HepG2 (cell line): ENCODE measurements around the gene ZNF618.

Experiments used
- DPF2 ChIP-seq: sonication (generic); formaldehyde crosslinking; IDR thresholded peaks from 2 replicates; pipeline ENCODE4 v1.4.0; 2020; ENCODE audit warnings: mild to moderate bottlenecking, low read depth, missing genetic modification reagents, borderline replicate concordance
- KLF9 ChIP-seq: IDR thresholded peaks from 2 replicates; pipeline ENCODE4 v1.6.1; 2016; ENCODE audit warnings: low read depth
- MAFF ChIP-seq: IDR thresholded peaks from 2 replicates; pipeline ENCODE4 v1.6.1; 2011; ENCODE audit warnings: low read depth, low read length, improper control_type of control experiment
- MYNN ChIP-seq: sonication (generic); formaldehyde crosslinking; IDR thresholded peaks from 2 replicates; pipeline ENCODE4 v1.4.0; 2020; ENCODE audit warnings: mild to moderate bottlenecking, low read depth, missing genetic modification reagents
- TCF12 ChIP-seq, 2 experiments: fragments of 450-650 bp in 1 of 2; sonication (generic) in 1 of 2; formaldehyde crosslinking in 1 of 2; IDR thresholded peaks; 2 replicates each; pipeline versions ENCODE4 v1.6.1 to v1.8.0; 2017 to 2022; ENCODE audit warnings: antibody characterized with exemption in 1 of 2, mild to moderate bottlenecking in 1 of 2, missing genetic modification reagents in 1 of 2, moderate library complexity in 1 of 2
- ZNF3 ChIP-seq: IDR thresholded peaks from 2 replicates; pipeline ENCODE4 v1.7.0; 2017; ENCODE audit warnings: inconsistent platforms
- TF ChIP-seq, protein P1 (sequence below): sonication (generic); formaldehyde crosslinking; IDR thresholded peaks from 2 replicates; pipeline ENCODE4 v1.5.0; 2020; ENCODE audit warnings: mild to moderate bottlenecking, missing genetic modification reagents, moderate library complexity
- TF ChIP-seq, protein P2 (sequence below), 2 experiments: fragments of 450-650 bp in 1 of 2; sonication (generic) in 1 of 2; formaldehyde crosslinking in 1 of 2; IDR thresholded peaks; 2 replicates each; pipeline versions ENCODE4 v1.6.1 to v1.8.0; 2016 to 2022; ENCODE audit warnings: antibody characterized with exemption in 1 of 2, mild to moderate bottlenecking in 1 of 2, missing genetic modification reagents in 1 of 2
- TF ChIP-seq, protein P3 (sequence below): sonication (generic); formaldehyde crosslinking; IDR thresholded peaks from 2 replicates; pipeline ENCODE4 v1.4.0; 2020; ENCODE audit warnings: missing genetic modification reagents

DNA sequence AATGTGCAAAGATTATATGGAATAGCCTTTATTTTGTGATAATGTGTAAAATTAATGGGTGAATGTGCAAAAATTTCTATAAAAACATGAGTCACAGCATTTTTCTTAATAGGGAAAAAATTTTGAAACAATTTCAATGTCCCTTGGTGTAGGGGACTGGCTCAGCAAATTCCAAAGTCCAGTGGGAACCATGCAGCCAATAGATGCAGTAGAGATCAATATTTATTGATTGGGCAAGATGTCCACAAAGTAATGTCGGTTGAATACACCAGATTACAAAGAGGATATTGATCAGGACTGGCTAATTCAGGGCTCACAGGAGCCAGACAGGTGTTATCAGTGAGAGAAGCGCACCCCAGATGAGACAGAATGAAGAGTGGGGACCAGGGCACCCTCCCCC lies 139.5 kb downstream of the ZNF618 start:
- TF ChIP-seq, protein P1, sequence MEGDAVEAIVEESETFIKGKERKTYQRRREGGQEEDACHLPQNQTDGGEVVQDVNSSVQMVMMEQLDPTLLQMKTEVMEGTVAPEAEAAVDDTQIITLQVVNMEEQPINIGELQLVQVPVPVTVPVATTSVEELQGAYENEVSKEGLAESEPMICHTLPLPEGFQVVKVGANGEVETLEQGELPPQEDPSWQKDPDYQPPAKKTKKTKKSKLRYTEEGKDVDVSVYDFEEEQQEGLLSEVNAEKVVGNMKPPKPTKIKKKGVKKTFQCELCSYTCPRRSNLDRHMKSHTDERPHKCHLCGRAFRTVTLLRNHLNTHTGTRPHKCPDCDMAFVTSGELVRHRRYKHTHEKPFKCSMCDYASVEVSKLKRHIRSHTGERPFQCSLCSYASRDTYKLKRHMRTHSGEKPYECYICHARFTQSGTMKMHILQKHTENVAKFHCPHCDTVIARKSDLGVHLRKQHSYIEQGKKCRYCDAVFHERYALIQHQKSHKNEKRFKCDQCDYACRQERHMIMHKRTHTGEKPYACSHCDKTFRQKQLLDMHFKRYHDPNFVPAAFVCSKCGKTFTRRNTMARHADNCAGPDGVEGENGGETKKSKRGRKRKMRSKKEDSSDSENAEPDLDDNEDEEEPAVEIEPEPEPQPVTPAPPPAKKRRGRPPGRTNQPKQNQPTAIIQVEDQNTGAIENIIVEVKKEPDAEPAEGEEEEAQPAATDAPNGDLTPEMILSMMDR (CRISPR knock-in tag) = no peak
- TF ChIP-seq, protein P2, sequence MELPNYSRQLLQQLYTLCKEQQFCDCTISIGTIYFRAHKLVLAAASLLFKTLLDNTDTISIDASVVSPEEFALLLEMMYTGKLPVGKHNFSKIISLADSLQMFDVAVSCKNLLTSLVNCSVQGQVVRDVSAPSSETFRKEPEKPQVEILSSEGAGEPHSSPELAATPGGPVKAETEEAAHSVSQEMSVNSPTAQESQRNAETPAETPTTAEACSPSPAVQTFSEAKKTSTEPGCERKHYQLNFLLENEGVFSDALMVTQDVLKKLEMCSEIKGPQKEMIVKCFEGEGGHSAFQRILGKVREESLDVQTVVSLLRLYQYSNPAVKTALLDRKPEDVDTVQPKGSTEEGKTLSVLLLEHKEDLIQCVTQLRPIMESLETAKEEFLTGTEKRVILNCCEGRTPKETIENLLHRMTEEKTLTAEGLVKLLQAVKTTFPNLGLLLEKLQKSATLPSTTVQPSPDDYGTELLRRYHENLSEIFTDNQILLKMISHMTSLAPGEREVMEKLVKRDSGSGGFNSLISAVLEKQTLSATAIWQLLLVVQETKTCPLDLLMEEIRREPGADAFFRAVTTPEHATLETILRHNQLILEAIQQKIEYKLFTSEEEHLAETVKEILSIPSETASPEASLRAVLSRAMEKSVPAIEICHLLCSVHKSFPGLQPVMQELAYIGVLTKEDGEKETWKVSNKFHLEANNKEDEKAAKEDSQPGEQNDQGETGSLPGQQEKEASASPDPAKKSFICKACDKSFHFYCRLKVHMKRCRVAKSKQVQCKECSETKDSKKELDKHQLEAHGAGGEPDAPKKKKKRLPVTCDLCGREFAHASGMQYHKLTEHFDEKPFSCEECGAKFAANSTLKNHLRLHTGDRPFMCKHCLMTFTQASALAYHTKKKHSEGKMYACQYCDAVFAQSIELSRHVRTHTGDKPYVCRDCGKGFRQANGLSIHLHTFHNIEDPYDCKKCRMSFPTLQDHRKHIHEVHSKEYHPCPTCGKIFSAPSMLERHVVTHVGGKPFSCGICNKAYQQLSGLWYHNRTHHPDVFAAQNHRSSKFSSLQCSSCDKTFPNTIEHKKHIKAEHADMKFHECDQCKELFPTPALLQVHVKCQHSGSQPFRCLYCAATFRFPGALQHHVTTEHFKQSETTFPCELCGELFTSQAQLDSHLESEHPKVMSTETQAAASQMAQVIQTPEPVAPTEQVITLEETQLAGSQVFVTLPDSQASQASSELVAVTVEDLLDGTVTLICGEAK (IDR thresholded peaks at IDR 0.05) = no peak
- TF ChIP-seq, protein P2 (CRISPR knock-in tag; IDR thresholded peaks at IDR 0.05) = no peak
- no peak for TF ChIP-seq TCF12 (IDR thresholded peaks at IDR 0.05)
- no peak for TF ChIP-seq TCF12 (CRISPR knock-in tag; IDR thresholded peaks at IDR 0.05)
- no peak for TF ChIP-seq MAFF
- TF ChIP-seq KLF9 (CRISPR knock-in tag) = no peak
- TF ChIP-seq, protein P3, sequence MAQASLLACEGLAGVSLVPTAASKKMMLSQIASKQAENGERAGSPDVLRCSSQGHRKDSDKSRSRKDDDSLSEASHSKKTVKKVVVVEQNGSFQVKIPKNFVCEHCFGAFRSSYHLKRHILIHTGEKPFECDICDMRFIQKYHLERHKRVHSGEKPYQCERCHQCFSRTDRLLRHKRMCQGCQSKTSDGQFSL (CRISPR knock-in tag) = no peak
- no peak for TF ChIP-seq DPF2 (CRISPR knock-in tag)
- no peak for TF ChIP-seq MYNN (CRISPR knock-in tag)
- TF ChIP-seq ZNF3 (CRISPR knock-in tag) = no peak
